CD4-positive, alpha-beta T cell treated with Interleukin-12 subunit alpha and Interleukin-12 subunit beta, for 1 hour (primary cell): Measurements from ENCODE around the gene ZNF281.
"Not testable (repeated sequence)": the region's sequence is repeated elsewhere in the genome, so short reads cannot be mapped to it uniquely, and the experiment has no call there.

Experiments used
- DNase-seq: peaks from one replicate; pipeline ENCODE4 v3.0.0-alpha.2; 2020

Gene ZNF281

GRCh38 chr1:200409761-200410565 is at the start of gene ZNF281:
Gene ZNF281, minus strand, starts transcription at chr1:200410036. Its CDS starts 331 bp downstream, at chr1:200409705.
- DNase-seq, result peak; percentile 96

GRCh38 chr1:200458780-200459179 is 48.9 kb upstream of the ZNF281 start:
- no peak for DNase-seq

- DNase-seq, result no peak
Observed at GRCh38 chr1:200457810-200458209, 48.0 kb upstream of the ZNF281 start.

- DNase-seq, result no peak
Observed at GRCh38 chr1:200454425-200454824, 44.6 kb upstream of the ZNF281 start.

GRCh38 chr1:200453553-200453905 is 43.7 kb upstream of the ZNF281 start:
- DNase-seq, result no peak

GRCh38 chr1:200452850-200453552 is 43.2 kb upstream of the ZNF281 start:
- DNase-seq, result no peak

GRCh38 chr1:200448034-200448762 is 38.4 kb upstream of the ZNF281 start:
- no peak for DNase-seq

GRCh38 chr1:200445213-200445612 is 35.4 kb upstream of the ZNF281 start:
- no peak for DNase-seq

GRCh38 chr1:200444478-200444877 is 34.6 kb upstream of the ZNF281 start:
- no peak for DNase-seq

- no peak for DNase-seq
Observed at GRCh38 chr1:200443860-200444259, 34.0 kb upstream of the ZNF281 start.

GRCh38 chr1:200442537-200443156 is 32.8 kb upstream of the ZNF281 start:
- DNase-seq, result no peak

GRCh38 chr1:200442023-200442422 is 32.2 kb upstream of the ZNF281 start:
- no peak for DNase-seq

- no peak for DNase-seq
Observed at GRCh38 chr1:200438911-200439310, 29.1 kb upstream of the ZNF281 start.

- not testable (repeated sequence) for DNase-seq
Observed at GRCh38 chr1:200438413-200438812, 28.6 kb upstream of the ZNF281 start.

GRCh38 chr1:200437556-200438203 is 27.8 kb upstream of the ZNF281 start:
- DNase-seq, result peak; percentile 18

- DNase-seq, result no peak
Observed at GRCh38 chr1:200437088-200437487, 27.3 kb upstream of the ZNF281 start.

- no peak for DNase-seq
Observed at GRCh38 chr1:200436436-200436835, 26.6 kb upstream of the ZNF281 start.

GRCh38 chr1:200435200-200435780 is 25.5 kb upstream of the ZNF281 start:
- DNase-seq, result no peak

- no peak for DNase-seq
Observed at GRCh38 chr1:200433586-200433985, 23.8 kb upstream of the ZNF281 start.

- no peak for DNase-seq
Observed at GRCh38 chr1:200432586-200432985, 22.8 kb upstream of the ZNF281 start.

- DNase-seq, result no peak
Observed at GRCh38 chr1:200429221-200429751, 19.4 kb upstream of the ZNF281 start.
